ENCODE results near the gene WDR55.
"Not testable (repeated sequence)": the region's sequence is repeated elsewhere in the genome, so short reads cannot be mapped to it uniquely, and the experiment has no call there.

The WDR55 gene

DNA sequence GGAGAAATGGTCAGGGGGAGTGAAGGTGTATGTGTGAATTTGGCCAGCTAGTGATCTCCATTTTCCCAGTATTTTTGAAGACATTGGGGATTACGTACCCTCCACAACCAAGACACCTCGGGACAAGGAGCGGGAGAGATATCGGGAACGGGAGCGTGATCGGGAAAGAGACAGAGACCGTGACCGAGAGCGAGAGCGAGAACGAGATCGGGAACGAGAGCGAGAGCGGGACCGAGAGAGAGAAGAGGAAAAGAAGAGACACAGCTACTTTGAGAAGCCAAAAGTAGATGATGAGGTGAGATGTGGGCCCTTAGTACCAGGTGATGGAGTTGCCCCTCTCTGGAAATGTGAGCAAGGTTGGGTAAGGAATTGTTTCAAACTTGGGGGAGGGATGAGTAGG, 5.8 kb upstream of the WDR55 start:
- DNase-seq: no peak

- DNase-seq: not testable (repeated sequence)
Measured at GRCh38 chr5:140660371-140660770, 4.3 kb upstream of the WDR55 start.

DNA sequence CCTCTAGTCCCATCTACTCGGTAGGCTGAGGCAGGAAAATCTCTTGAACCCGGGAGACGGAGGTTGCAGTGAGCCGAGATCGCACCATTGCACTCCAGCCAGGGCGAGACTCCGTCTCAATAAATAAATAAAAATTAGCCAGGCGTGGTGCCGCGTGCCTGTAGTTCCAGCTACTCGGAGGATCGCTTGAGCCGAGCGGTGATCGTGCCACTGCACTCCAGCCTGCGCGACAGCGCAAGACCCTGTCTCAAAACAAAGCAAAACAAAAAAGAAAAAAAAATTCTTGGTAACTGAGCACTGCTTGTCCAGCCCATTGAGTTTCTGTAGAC, 710 bp upstream of the WDR55 start:
- DNase-seq: no peak

DNA sequence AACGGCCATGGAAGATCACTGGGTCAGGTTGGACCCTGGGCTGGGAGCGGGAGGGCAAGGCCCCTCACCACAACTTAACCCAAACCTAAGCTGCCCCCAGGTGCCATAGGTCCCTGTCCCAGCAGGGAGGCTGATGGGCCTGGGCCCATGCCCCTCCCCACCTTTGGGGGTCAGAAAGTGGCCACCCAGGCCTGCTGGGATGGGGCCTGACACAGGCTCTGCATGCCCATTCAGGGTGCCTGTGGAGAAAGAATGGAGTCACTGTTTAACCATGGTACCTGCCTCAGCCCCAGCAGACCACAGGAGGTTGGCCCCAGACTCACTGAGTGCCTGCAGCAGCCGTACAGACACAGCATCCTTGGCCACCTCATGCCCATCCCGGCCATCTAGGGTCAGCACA, 6.3 kb downstream of the WDR55 start:
- DNase-seq: not testable (repeated sequence)

DNA sequence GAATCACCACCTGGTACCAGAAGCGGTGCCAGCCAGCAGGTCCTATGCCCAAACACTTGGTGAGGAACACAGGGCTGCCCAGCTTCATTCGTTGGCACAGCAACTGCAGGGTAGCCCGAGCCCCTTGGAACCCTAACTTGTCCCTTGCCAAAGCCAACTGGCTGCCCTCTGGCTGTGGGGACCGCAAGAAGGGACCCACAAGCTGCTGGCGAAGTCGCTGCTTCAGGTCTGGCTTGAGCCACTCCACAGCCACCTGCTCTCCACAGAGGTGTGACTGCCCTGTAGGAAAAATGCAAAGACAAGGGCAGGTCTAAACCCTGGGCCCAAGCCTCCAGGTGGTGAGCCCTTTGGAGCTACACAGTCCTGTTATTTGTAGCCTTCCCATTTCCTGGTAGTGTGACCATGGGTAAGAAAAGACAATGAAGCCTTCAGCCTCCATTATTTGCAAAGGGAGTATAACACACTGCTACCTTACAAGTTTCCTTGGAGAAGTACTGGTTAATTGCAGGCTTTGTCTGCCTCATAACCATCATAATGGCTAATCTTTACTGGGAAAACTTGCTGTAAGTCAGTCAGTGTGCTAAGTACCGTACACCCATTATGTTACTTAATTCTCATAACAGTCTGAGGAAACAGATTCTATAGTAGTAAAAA, 6.9 kb downstream of the WDR55 start:
- no peak for DNase-seq

DNA sequence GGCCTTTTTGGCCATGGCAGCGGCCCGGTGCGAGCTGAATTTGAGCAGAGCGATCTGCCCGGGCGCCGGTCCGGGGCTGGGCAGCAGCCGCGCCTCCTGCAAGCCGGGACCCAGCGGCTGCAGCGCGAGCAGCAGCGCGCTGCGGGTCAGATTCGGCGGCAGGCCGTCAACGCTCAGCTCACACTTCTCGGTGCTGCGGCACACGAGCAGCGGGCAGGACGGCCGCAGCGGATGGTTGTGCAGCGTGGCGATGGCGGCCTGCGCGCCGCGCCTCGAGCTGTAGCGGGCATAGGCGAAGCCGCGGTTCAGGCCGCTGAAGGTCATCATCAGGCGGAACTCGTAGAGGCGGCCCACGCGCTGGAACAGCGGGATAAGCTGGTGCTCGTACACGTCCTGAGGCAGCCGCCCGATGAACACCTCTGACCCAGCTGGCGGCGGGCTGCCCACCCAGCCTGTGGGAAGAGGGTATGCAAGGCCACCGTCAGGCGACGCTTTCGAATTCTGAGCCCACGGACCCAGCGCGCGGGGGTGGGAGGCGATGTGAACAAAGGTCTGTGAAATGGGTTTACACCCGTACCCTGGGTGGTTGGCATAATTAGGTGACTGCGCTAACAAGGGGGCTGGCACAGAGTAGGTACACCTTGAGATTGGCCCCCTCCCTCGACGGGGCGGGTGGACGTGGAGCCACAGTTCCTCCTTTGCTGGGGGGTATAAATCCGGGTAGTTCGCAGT, 7.9 kb downstream of the WDR55 start:
- peak; percentile 10 for DNase-seq

DNA sequence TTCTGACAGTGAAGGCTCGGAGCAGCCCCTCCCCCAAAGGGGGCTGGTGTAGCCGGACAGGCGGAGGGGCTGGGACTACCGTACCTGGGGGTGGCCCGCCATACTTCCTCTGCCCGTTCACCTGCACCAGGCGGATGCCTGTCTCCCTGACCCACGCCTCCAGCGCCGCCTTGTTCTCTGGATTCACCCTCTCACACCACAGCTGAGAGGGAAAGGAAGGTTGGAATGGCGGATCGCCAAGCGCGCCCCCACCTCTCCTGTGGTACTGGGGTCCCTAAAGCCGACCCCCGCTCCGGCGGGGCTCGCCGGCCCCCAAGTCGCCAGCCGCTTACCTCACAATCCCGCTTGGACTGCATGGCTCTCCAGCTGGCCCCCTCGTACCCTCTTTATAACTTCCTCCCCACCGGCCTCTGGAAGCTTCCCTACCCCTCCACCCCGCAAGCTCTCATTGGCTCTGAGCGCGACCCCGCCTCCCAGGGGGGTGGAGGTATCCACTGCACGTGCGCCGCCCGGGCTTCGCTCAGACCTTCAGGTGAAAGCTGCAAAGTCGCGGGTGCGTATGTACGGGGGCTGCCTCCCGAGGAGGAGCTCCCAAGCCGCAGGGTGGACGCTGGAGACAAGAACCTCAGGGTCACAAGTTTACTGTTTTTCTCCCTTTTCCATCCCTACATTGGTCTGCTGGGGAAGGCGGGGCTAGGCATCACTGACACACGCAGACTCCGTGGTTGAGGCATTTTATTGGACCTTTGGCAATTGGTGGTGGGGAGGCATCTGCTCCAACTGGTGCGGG, 8.7 kb downstream of the WDR55 start, which contains the start of gene DND1:
DND1 (minus strand) TSS at position 390 of the 790 bp plus-strand sequence; CDS start at position 356, 34 bp downstream.
- DNase-seq: no peak

- DNase-seq: no peak
Measured at GRCh38 chr5:140674211-140674610, 9.5 kb downstream of the WDR55 start.

GRCh38 chr5:140674629-140675028, 9.9 kb downstream of the WDR55 start:
- DNase-seq: no peak

DNA sequence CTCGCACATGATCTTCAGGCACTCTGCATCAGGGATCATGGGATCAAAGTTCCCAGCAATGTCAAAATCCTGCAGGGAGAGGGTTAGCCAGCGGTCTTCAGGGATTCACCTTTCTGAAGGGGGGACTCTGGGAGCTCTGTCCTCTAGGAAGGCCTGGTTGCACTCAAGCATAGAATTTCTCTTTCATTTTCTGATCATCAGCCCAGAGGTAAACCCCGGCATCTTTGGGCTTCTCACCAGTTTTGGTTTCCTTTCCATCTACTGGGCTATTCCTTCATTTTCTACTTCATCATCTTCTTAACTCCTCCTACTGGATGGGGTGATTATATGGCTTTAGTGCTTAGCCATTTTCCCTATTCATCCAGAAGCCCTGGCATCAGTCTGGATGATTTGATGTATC, 13.2 kb downstream of the WDR55 start:
- DNase-seq: no peak

- no peak for DNase-seq
Measured at GRCh38 chr5:140678993-140679392, 14.3 kb downstream of the WDR55 start.

- no peak for DNase-seq
Measured at GRCh38 chr5:140690376-140690932, 25.8 kb downstream of the WDR55 start.

- DNase-seq: peak; percentile 93
Measured at GRCh38 chr5:140690941-140691924, 26.5 kb downstream of the WDR55 start, which contains the start of the genes HARS1 and HARS2. Gene HARS1, minus strand, starts transcription at chr5:140691370. Its CDS starts 66 bp downstream, at chr5:140691304. Gene HARS2, plus strand, starts transcription at chr5:140691455. Its CDS starts 194 bp downstream, at chr5:140691649.

GRCh38 chr5:140694276-140694675, 29.6 kb downstream of the WDR55 start:
- DNase-seq: no peak

DNA sequence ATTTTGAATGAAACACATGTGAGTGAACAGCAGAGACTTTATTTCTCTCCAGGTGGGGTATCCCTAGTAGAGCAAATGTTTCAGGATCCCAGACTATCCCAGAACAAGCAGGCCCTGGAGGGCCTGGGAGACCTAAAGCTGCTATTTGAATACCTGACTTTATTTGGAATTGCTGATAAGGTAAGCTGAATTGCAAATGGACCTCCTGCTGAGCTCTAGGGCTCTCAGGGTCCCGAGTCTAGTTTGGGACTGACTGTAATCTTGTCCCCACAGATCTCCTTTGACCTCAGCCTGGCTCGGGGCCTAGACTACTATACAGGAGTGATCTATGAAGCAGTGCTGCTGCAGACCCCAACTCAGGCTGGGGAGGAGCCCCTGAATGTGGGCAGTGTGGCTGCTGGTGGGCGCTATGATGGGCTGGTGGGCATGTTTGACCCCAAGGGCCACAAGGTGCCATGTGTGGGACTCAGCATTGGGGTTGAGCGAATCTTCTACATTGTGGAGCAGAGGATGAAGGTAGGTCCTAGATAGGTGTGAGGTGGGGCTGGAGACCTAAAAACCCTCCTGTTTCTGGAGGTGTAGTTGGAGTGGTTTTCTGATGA, 32.3 kb downstream of the WDR55 start:
- DNase-seq: no peak

GRCh38 chr5:140700177-140701144, 35.8 kb downstream of the WDR55 start, which contains the start of gene ZMAT2:
Gene ZMAT2, plus strand, starts transcription at chr5:140700447. Its CDS starts 14 bp downstream, at chr5:140700461.
- DNase-seq: peak; percentile 98

- DNase-seq: no peak
Measured at GRCh38 chr5:140707812-140708211, 43.1 kb downstream of the WDR55 start.

GRCh38 chr5:140708787-140709186, 44.1 kb downstream of the WDR55 start:
- DNase-seq: not testable (repeated sequence)

- DNase-seq: peak; percentile 99
Measured at GRCh38 chr5:140710899-140711552, 46.3 kb downstream of the WDR55 start.

DNA sequence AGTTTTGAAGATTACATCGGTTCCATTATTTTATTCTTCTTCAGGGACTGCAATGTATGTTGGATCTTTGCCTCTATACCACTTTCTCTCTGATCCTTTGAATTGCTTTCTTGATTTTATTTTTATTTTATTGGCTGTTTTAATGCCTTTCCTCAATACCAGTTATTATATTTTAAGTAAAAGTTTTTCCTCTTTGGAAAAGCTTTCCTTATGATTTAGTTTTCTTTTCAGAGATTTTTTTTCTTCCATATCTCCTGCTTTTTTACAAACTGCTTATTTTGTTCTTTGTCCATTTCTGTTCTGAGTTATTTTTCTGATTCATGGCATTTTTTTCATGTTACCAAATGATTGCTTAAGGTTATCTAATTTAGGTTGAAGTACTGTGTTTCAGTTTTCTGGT, 47.1 kb downstream of the WDR55 start:
- DNase-seq: no peak
